ENCODE measurements around the gene VWA5B1. TPM values are rescaled to one million over a fixed set of nuclear protein-coding genes. Genes with fewer than 3 reads are reported as not detected.

Gene VWA5B1
- total and polyA plus RNA-seq, 2 of the 8 experiments (the other 6 are each of a cell fraction or from before 2014, with no cell fraction given) = 0.54 to 2.3 TPM

DNA sequence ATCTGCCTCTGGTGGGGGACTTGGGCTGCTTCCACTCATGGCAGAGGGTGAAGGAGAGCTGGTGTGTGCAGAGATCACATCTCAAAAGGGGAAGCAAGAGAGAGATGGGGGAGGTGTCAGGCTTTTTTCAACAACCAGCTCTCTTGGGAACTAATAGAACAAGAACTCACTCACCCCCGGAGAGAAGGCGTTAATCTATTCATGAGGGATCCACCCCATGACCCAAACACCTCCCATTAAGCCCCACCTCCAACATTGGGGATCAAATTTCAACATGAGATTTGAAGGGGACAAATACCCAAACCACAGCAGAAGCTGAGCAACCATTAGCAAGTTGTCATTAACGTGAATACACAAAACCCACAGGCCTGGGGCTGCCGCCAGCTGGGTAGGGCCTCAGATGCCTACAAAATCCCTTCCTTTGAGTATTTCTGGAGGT lies 12.0 kb upstream of the VWA5B1 start:
- POLR2A ChIA-PET (ENCODE audit: partially characterized antibody) = interaction anchor here (1.3 kb wide), 1 partner anchor 12 kb away, joined by 6 read pairs; the partner anchor contains the start of gene VWA5B1
- FAIRE-seq = peak; percentile 90

More for the DNA sequence above, 12.0 kb upstream of the VWA5B1 start:
- WGBS, 2 experiments (ENCODE audit: extremely low coverage in 1 of 2, insufficient coverage in 1 of 2, insufficient read length in 1 of 2, insufficient replicate concordance in 2 of 2, low coverage in 1 of 2, low lambda C conversion rate in 2 of 2, missing lambda C conversion rate in 1 of 2) = 45% methylated on average over 4 of the region's 4 CpGs; no CpG with 5 or more reads in 1 of the 2 experiments
- H3K4ac ChIP-seq (replicated peaks; ENCODE audit: insufficient read length, low read depth, low read length) = no peak overlapping the region
- no peak overlapping the region for H2BK120ac ChIP-seq (replicated peaks; ENCODE audit: low read depth, low read length)
- H3K23me2 ChIP-seq (ENCODE audit: low read depth, low read length) = peaks cover 7% of the 10 kb centered on the region; the same call in 1 of the 2 replicates
- peaks cover 0 to 5% (median 0%) of the 10 kb centered on the region in 4 experiments; a peak in 2 of 7 replicates for H3K27me3 ChIP-seq (replicated peaks in 1 of 4; ENCODE audit: control insufficient read depth in 3 of 4, extremely low read depth in 1 of 4, insufficient read depth in 3 of 4, low read length in 3 of 4)
- peak overlapping the region; percentile 70; the same call in 1 of the 2 replicates for H2AFZ ChIP-seq (ENCODE audit: low read length)
- H4K91ac ChIP-seq (replicated peaks; ENCODE audit: insufficient read length, low read length) = no peak overlapping the region
- H4K5ac ChIP-seq (ENCODE audit: insufficient read length, low read depth, low read length) = no peak overlapping the region
- CTCF ChIA-PET (ENCODE audit: partially characterized antibody) = interaction anchor here (0.7 kb wide), 1 partner anchor 50 kb away, joined by 3 read pairs; no protein-coding TSS in a partner anchor
- peak overlapping the region in 1 of 4 experiments; percentile 18; a peak in 1 of 7 replicates for H3K9ac ChIP-seq (replicated peaks in 1 of 4; ENCODE audit: extremely low read depth in 1 of 4, low read depth in 3 of 4, low read length in 3 of 4)
- H3K18ac ChIP-seq (ENCODE audit: extremely low read depth, low read length) = peak overlapping the region; percentile 26; the same call in 1 of the 2 replicates
- H2BK12ac ChIP-seq (ENCODE audit: low read depth, low read length) = peak overlapping the region; percentile 32
- peaks cover 0 to 2% of the 10 kb centered on the region in 2 experiments for H4K20me1 ChIP-seq (replicated peaks in 1 of 2; ENCODE audit: control insufficient read depth in 1 of 2, insufficient read depth in 2 of 2, low read length in 2 of 2)
- no peak overlapping the region for H3K14ac ChIP-seq (ENCODE audit: insufficient read length)
- no peak overlapping the region for H3K23ac ChIP-seq (ENCODE audit: insufficient read length)
- H3K56ac ChIP-seq (replicated peaks; ENCODE audit: insufficient read length, low read depth, low read length) = no peak overlapping the region
- H2BK5ac ChIP-seq (ENCODE audit: low read depth, low read length) = no peak overlapping the region
- no peak overlapping the region for H4K8ac ChIP-seq (ENCODE audit: extremely low read depth, insufficient read depth, low read length)
- no peak overlapping the region for H3K27ac ChIP-seq (ENCODE audit: low read depth, low read length)
- TF ChIP-seq SP1 (IDR thresholded peaks at IDR 0.05; ENCODE audit: low read depth, low read length) (peak; percentile 68; the same call in 1 of the 2 replicates), NRF1 (IDR thresholded peaks at IDR 0.05; ENCODE audit: low read depth, low read length) (no peak), RBBP5 (IDR thresholded peaks at IDR 0.05; ENCODE audit: borderline replicate concordance, low read depth, low read length) (peak; percentile 55; the same call in 1 of the 2 replicates), YY1 (IDR thresholded peaks at IDR 0.05; ENCODE audit: low read depth, low read length) (no peak), TAF1 (IDR thresholded peaks at IDR 0.05; ENCODE audit: low read depth, low read length) (peak; percentile 26; the same call in 1 of the 2 replicates), EGR1 (IDR thresholded peaks at IDR 0.05; ENCODE audit: borderline replicate concordance, low read depth, low read length) (no peak), SIX5 (IDR thresholded peaks at IDR 0.05; ENCODE audit: low read depth, low read length) (0 out of 2 replicates have a peak, but pooled peaks have one; percentile 16), NANOG (IDR thresholded peaks at IDR 0.05; ENCODE audit: insufficient read depth, low read depth, low read length, poor library complexity, severe bottlenecking) (peak; percentile 55)
- TF ChIP-seq, protein P1, sequence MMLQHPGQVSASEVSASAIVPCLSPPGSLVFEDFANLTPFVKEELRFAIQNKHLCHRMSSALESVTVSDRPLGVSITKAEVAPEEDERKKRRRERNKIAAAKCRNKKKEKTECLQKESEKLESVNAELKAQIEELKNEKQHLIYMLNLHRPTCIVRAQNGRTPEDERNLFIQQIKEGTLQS (IDR thresholded peaks at IDR 0.05; ENCODE audit: insufficient read depth, low read depth, low read length) = no peak
- peak overlapping the region; percentile 45 for H2AK5ac ChIP-seq (ENCODE audit: low read depth, low read length)
- H3K36me3 ChIP-seq (ENCODE audit: control insufficient read depth in 2 of 4, insufficient read depth in 4 of 4, low read length in 3 of 4) = no peaks in the 10 kb centered on the region
- no peaks in the 10 kb centered on the region for H3K79me2 ChIP-seq (ENCODE audit: control insufficient read depth in 1 of 2, insufficient read depth in 2 of 2, low read length in 2 of 2)
- peak in 1 of 2 experiments; percentile 49 for DNase-seq (ENCODE audit: low read depth in 1 of 2, low spot score in 2 of 2)
- H3K79me1 ChIP-seq (ENCODE audit: low read depth, low read length) = no peaks in the 10 kb centered on the region
- no peaks in the 10 kb centered on the region for H3K9me3 ChIP-seq (ENCODE audit: insufficient read depth in 2 of 2, low read depth in 1 of 2, low read length in 1 of 2)
- H3K4me1 ChIP-seq (replicated peaks in 1 of 4; ENCODE audit: control insufficient read depth in 3 of 4, insufficient read depth in 4 of 4, low read length in 3 of 4) = peaks cover 3 to 12% (median 8%) of the 10 kb centered on the region in 4 experiments
- H2BK20ac ChIP-seq (ENCODE audit: low read length) = no peak overlapping the region
- no peak overlapping the region for H2BK15ac ChIP-seq (ENCODE audit: low read length)
- peak overlapping the region in 1 of 4 experiments; percentile 24; a peak in 1 of 8 replicates for H3K4me3 ChIP-seq (ENCODE audit: extremely low read depth in 1 of 4, insufficient read depth in 2 of 4, low read depth in 3 of 4, low read length in 4 of 4)
- peak overlapping the region; percentile 38 to 53; a peak in 3 of 4 replicates for H3K4me2 ChIP-seq (ENCODE audit: insufficient read depth in 1 of 2, low read depth in 2 of 2, low read length in 2 of 2)

Measured in H1 (cell line).